H1 (cell line): ENCODE results near the gene HIP1. TPM values are rescaled to one million over a fixed set of nuclear protein-coding genes. Genes with fewer than 3 reads are reported as not detected.
A peak's percentile ranks its signal among the peaks of the same experiment; 100 is the strongest.

Source experiments
- CTCF ChIA-PET: fragments of 300-600 bp; sonication (Branson Sonifier 250); formaldehyde crosslinking; loops from one replicate; lab custom pipeline; 2021; ENCODE audit not compliant: partially characterized antibody; lab: Charles Lee
- POLR2A ChIA-PET: fragments of 300-600 bp; sonication (Branson Sonifier 250); formaldehyde crosslinking; loops from one replicate; lab custom pipeline; 2021; ENCODE audit warnings: inconsistent platforms; ENCODE audit not compliant: partially characterized antibody; lab: Charles Lee
- DNase-seq, 2 experiments: peaks; one replicate each; pipeline versions ENCODE4 v3.0.0 to v3.0.0-alpha.2; 2010 to 2022; ENCODE audit warnings: low spot score in 2 of 2, low read depth in 1 of 2, mixed read lengths in 1 of 2
- FAIRE-seq: peaks from 2 replicates; lab custom pipeline; 2011; peaks lifted over from hg19 to GRCh38; lab: Jason Lieb, UNC
- H2AFZ ChIP-seq: 2 replicates; pipeline ENCODE4 v1.8.1; 2012; ENCODE audit warnings: low read length, inconsistent platforms
- H2AK5ac ChIP-seq: 2 replicates; pipeline ENCODE4 v1.6.1; 2013; ENCODE audit warnings: low read depth, low read length
- H2BK120ac ChIP-seq: replicated peaks from 2 replicates; pipeline ENCODE3; 2013; ENCODE audit warnings: low read depth, low read length, inconsistent platforms
- H2BK12ac ChIP-seq: 2 replicates; pipeline ENCODE4 v1.6.1; 2013; ENCODE audit warnings: low read depth, low read length
- H2BK15ac ChIP-seq: 2 replicates; pipeline ENCODE4 v1.6.1; 2013; ENCODE audit warnings: low read length
- H2BK20ac ChIP-seq: 2 replicates; pipeline ENCODE4 v1.6.1; 2013; ENCODE audit warnings: low read length
- H2BK5ac ChIP-seq: 2 replicates; pipeline ENCODE4 v1.6.1; 2013; ENCODE audit warnings: low read depth, low read length
- H3K14ac ChIP-seq: 2 replicates; pipeline ENCODE4 v1.6.1; 2013; ENCODE audit warnings: inconsistent platforms; ENCODE audit not compliant: insufficient read length
- H3K18ac ChIP-seq: 2 replicates; pipeline ENCODE4 v1.6.1; 2013; ENCODE audit warnings: low read length; ENCODE audit errors: extremely low read depth
- H3K23ac ChIP-seq: 2 replicates; pipeline ENCODE4 v1.6.1; 2013; ENCODE audit warnings: inconsistent platforms; ENCODE audit not compliant: insufficient read length
- H3K23me2 ChIP-seq: 2 replicates; pipeline ENCODE4 v1.6.1; 2013; ENCODE audit warnings: low read depth, low read length
- H3K27ac ChIP-seq: 2 replicates; pipeline ENCODE4 v1.6.1; 2011; ENCODE audit warnings: low read depth, low read length, inconsistent platforms
- H3K27me3 ChIP-seq, 4 experiments: replicated peaks in 1 of 4; 1 replicate in 1 of 4; 2 replicates in 3 of 4; pipeline versions ENCODE4 v1.6.1 to v1.8.1; 2011 to 2013; ENCODE audit warnings: low read length in 3 of 4, mild to moderate bottlenecking in 3 of 4, inconsistent platforms in 2 of 4, mixed read lengths in 2 of 4, moderate library complexity in 1 of 4; ENCODE audit not compliant: control insufficient read depth in 3 of 4, insufficient read depth in 3 of 4; ENCODE audit errors: extremely low read depth in 1 of 4
- H3K36me3 ChIP-seq, 4 experiments: 2 replicates each; pipeline versions ENCODE4 v1.6.1 to v1.8.1; 2011 to 2013; ENCODE audit warnings: mild to moderate bottlenecking in 4 of 4, low read length in 3 of 4, moderate library complexity in 2 of 4, control low read depth in 1 of 4, inconsistent platforms in 1 of 4; ENCODE audit not compliant: insufficient read depth in 4 of 4, control insufficient read depth in 2 of 4
- H3K4ac ChIP-seq: replicated peaks from 2 replicates; pipeline ENCODE3; 2013; ENCODE audit warnings: low read length, low read depth, mixed read lengths, inconsistent platforms; ENCODE audit not compliant: insufficient read length
- H3K4me1 ChIP-seq, 4 experiments: replicated peaks in 1 of 4; 1 replicate in 1 of 4; 2 replicates in 3 of 4; pipeline versions ENCODE4 v1.6.1 to v1.8.1; 2011 to 2013; ENCODE audit warnings: low read length in 3 of 4, inconsistent platforms in 2 of 4, mixed read lengths in 1 of 4; ENCODE audit not compliant: insufficient read depth in 4 of 4, control insufficient read depth in 3 of 4
- H3K4me2 ChIP-seq, 2 experiments: 2 replicates each; pipeline versions ENCODE4 v1.6.1 to v1.8.1; 2011 to 2013; ENCODE audit warnings: low read depth in 2 of 2, low read length in 2 of 2, control low read depth in 1 of 2, inconsistent platforms in 1 of 2, mild to moderate bottlenecking in 1 of 2; ENCODE audit not compliant: insufficient read depth in 1 of 2
- H3K4me3 ChIP-seq, 4 experiments: fragments of 200-600, 300-600 bp in 1 of 4; sonication (generic), shearing (Covaris generic), sonication (Bioruptor Twin) in 1 of 4; 2 replicates each; pipeline versions ENCODE4 v1.5.1 to v1.8.1; 2011 to 2016; ENCODE audit warnings: low read length in 4 of 4, low read depth in 3 of 4, control low read depth in 2 of 4, inconsistent platforms in 2 of 4, mild to moderate bottlenecking in 2 of 4, mixed read lengths in 1 of 4, moderate library complexity in 1 of 4; ENCODE audit not compliant: insufficient read depth in 2 of 4; ENCODE audit errors: extremely low read depth in 1 of 4
- H3K56ac ChIP-seq: replicated peaks from 2 replicates; pipeline ENCODE3; 2013; ENCODE audit warnings: low read depth, mild to moderate bottlenecking, mixed read lengths, low read length, inconsistent platforms; ENCODE audit not compliant: insufficient read length
- H3K79me1 ChIP-seq: 2 replicates; pipeline ENCODE4 v1.6.1; 2013; ENCODE audit warnings: low read depth, low read length, control low read depth
- H3K79me2 ChIP-seq, 2 experiments: 2 replicates each; pipeline versions ENCODE4 v1.6.1 to v1.8.1; 2012 to 2013; ENCODE audit warnings: low read length in 2 of 2, mild to moderate bottlenecking in 2 of 2, inconsistent platforms in 1 of 2; ENCODE audit not compliant: insufficient read depth in 2 of 2, control insufficient read depth in 1 of 2
- H3K9ac ChIP-seq, 4 experiments: replicated peaks in 1 of 4; 1 replicate in 1 of 4; 2 replicates in 3 of 4; pipeline versions ENCODE4 v1.6.1 to v1.8.1; 2011 to 2013; ENCODE audit warnings: low read depth in 3 of 4, low read length in 3 of 4, control low read depth in 2 of 4, mild to moderate bottlenecking in 2 of 4, moderate library complexity in 2 of 4, inconsistent platforms in 1 of 4; ENCODE audit errors: extremely low read depth in 1 of 4
- H3K9me3 ChIP-seq, 2 experiments: 2 replicates each; pipeline versions ENCODE4 v1.6.1 to v1.8.1; 2012 to 2013; ENCODE audit warnings: mild to moderate bottlenecking in 2 of 2, moderate library complexity in 2 of 2, control low read depth in 1 of 2, inconsistent platforms in 1 of 2, low read depth in 1 of 2, low read length in 1 of 2, mixed read lengths in 1 of 2; ENCODE audit not compliant: insufficient read depth in 2 of 2
- H4K20me1 ChIP-seq, 2 experiments: replicated peaks in 1 of 2; 2 replicates each; pipeline versions ENCODE3 to v1.8.1; 2011 to 2013; ENCODE audit warnings: inconsistent platforms in 2 of 2, low read length in 2 of 2, mild to moderate bottlenecking in 1 of 2; ENCODE audit not compliant: insufficient read depth in 2 of 2, control insufficient read depth in 1 of 2
- H4K5ac ChIP-seq: 2 replicates; pipeline ENCODE4 v1.6.1; 2013; ENCODE audit warnings: low read length, low read depth, mixed read lengths, inconsistent platforms; ENCODE audit not compliant: insufficient read length
- H4K8ac ChIP-seq: 2 replicates; pipeline ENCODE4 v1.8.0; 2013; ENCODE audit warnings: mild to moderate bottlenecking, moderate library complexity, low read length, inconsistent platforms; ENCODE audit not compliant: insufficient read depth; ENCODE audit errors: extremely low read depth
- H4K91ac ChIP-seq: replicated peaks from 2 replicates; pipeline ENCODE3; 2013; ENCODE audit warnings: low read length, mixed read lengths, inconsistent platforms; ENCODE audit not compliant: insufficient read length
- CBX8 ChIP-seq: fragments of 300-800, 300-1000 bp; sonication (generic); IDR thresholded peaks from 2 replicates; pipeline ENCODE4 v1.7.1; 2016; ENCODE audit warnings: low read depth, low read length, borderline replicate concordance
- CTBP2 ChIP-seq: IDR thresholded peaks from 2 replicates; pipeline ENCODE4 v1.7.0; 2011; ENCODE audit warnings: borderline replicate concordance, mild to moderate bottlenecking, moderate library complexity, mixed read lengths, low read length; ENCODE audit not compliant: insufficient read depth, insufficient read length
- KDM5A ChIP-seq: fragments of 200-600 bp; IDR thresholded peaks from 2 replicates; pipeline ENCODE4 v1.7.1; 2012; ENCODE audit warnings: mild to moderate bottlenecking, low read length, inconsistent platforms, mixed read lengths
- RFX5 ChIP-seq: IDR thresholded peaks from 2 replicates; pipeline ENCODE4 v1.6.1; 2011; ENCODE audit warnings: low read depth, low read length, improper control_type of control experiment, borderline replicate concordance
- SAP30 ChIP-seq: fragments of 300-600 bp; sonication (generic); IDR thresholded peaks from 2 replicates; pipeline ENCODE4 v1.7.1; 2012; ENCODE audit warnings: low read length, moderate library complexity, mild to moderate bottlenecking, inconsistent platforms; ENCODE audit not compliant: insufficient read depth, insufficient replicate concordance
- SP2 ChIP-seq: IDR thresholded peaks from 2 replicates; pipeline ENCODE4 v1.6.1; 2012; ENCODE audit warnings: mild to moderate bottlenecking, low read length, inconsistent platforms
- SUZ12 ChIP-seq: fragments of 200-600 bp; sonication (generic); IDR thresholded peaks from 2 replicates; pipeline ENCODE4 v1.6.1; 2012; ENCODE audit warnings: mild to moderate bottlenecking, inconsistent platforms, low read length, moderate library complexity, mixed read lengths
- TAF1 ChIP-seq: IDR thresholded peaks from 2 replicates; pipeline ENCODE4 v1.6.1; 2011; ENCODE audit warnings: mild to moderate bottlenecking, low read depth, low read length
- TCF12 ChIP-seq: IDR thresholded peaks from 2 replicates; pipeline ENCODE4 v1.6.1; 2011; ENCODE audit warnings: low read depth, mild to moderate bottlenecking, low read length
- ZNF274 ChIP-seq: IDR thresholded peaks from 2 replicates; pipeline ENCODE4 v1.7.0; 2012; ENCODE audit warnings: low read length, borderline replicate concordance; ENCODE audit errors: extremely low read depth
- WGBS, 2 experiments: shearing (Covaris generic) in 1 of 2; methylation state at CpG; one replicate each; pipeline versions ENCODE4 v1.1.6 to v1.1.7; 2013 to 2015; ENCODE audit warnings: low lambda C conversion rate in 2 of 2, mixed read lengths in 2 of 2, inconsistent platforms in 1 of 2, low coverage in 1 of 2, missing lambda C conversion rate in 1 of 2; ENCODE audit not compliant: insufficient replicate concordance in 2 of 2, insufficient coverage in 1 of 2, insufficient read length in 1 of 2; ENCODE audit errors: extremely low coverage in 1 of 2, missing lambda C conversion rate in 1 of 2; 5-methylcytosine and 5-hydroxymethylcytosine counted together
- polyA plus RNA-seq, 7 experiments: library from polyadenylated mRNA; depleted of rRNA in 3 of 7; stranded (reverse) in 5 of 7; unstranded in 2 of 7; fragments of >200 nt in 5 of 7; fragments of 200-250 nt in 2 of 7; gene quantifications; 1 replicate in 5 of 7; 2 replicates in 1 of 7; 4 replicates in 1 of 7; pipeline versions ENCODE4 v1.2.1 to v1.2.3, GENCODE V29; 2011 to 2013; ENCODE audit warnings: missing spikeins in 2 of 7, mixed read lengths in 2 of 7
- total RNA-seq: library from RNA; stranded (reverse); fragmentation: NEBNext Ultra II Directional; extraction: Animal tissue kit (Norgen Biotek cat#: 25700); gene quantifications from 2 replicates; pipeline ENCODE4 v1.2.1, GENCODE V29; 2021
- TF ChIP-seq, protein P1 (sequence below): IDR thresholded peaks from 2 replicates; pipeline ENCODE4 v1.6.1; 2012; ENCODE audit warnings: inconsistent platforms
- TF ChIP-seq, protein P2 (sequence below): IDR thresholded peaks from 2 replicates; pipeline ENCODE4 v1.6.1; 2012; ENCODE audit warnings: inconsistent platforms

The HIP1 gene
- total and polyA plus RNA-seq, 2 of the 8 experiments (the other 6 are each of a cell fraction or from before 2014, with no cell fraction given): 51.8 to 108 TPM

DNA sequence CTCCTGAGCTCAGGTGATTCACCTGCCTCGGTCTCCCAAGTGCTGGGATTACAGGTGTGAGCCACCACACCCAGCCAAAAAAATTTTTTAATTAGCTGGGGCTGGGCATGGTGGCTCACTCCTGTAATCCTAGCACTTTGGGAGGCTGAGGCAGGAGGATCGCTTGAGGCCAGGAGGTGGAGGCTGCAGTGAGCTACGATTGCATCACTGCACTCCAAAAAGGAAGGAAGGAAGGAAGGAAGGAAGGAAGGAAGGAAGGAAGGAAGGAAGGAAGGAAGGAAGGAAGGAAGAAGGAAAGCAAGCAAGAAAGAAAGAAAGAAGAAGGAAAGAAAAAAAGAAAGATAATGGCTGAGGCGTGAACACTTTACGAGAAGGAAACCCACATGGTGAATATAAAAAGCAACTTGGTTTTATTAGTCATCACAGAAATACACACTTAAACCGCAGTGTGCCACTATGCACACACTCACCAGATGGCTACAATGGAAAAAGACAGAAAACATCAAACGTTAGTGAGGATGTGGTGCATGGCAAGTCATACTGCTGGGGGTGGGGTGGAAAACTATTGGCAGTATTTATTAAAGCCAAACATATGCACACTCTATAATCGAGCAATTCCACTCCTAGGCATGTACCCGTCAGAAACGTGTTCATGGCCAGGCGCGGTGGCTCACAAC is 37.7 kb upstream of the HIP1 start:
- Histone ChIP-seq H2AFZ (no peak overlapping the region), H2BK15ac (no peak overlapping the region), H3K23me2 (no peaks in the 10 kb centered on the region; the same call in 1 of the 2 replicates), H2BK12ac (no peak overlapping the region), H3K36me3 (peaks cover 0 to 2% (median 0%) of the 10 kb centered on the region in 4 experiments; a peak in 1 of 8 replicates), H3K9ac (no peak overlapping the region), H3K14ac (no peak overlapping the region), H3K27me3 (no peaks in the 10 kb centered on the region), H3K27ac (no peak overlapping the region), H2AK5ac (no peak overlapping the region), H3K56ac (no peak overlapping the region), H3K79me2 (no peaks in the 10 kb centered on the region), H2BK20ac (no peak overlapping the region), H3K79me1 (no peaks in the 10 kb centered on the region), H3K4ac (no peak overlapping the region), H3K9me3 (no peaks in the 10 kb centered on the region; a peak in 1 of 4 replicates), H4K20me1 (no peaks in the 10 kb centered on the region), H3K18ac (no peak overlapping the region), H2BK5ac (no peak overlapping the region), H4K8ac (no peak overlapping the region; the same call in 1 of the 2 replicates), H3K4me2 (no peak overlapping the region), H4K5ac (no peak overlapping the region), H3K4me3 (no peak overlapping the region), H3K4me1 (peaks cover 1 to 11% (median 5%) of the 10 kb centered on the region in 4 experiments; a peak in 6 of 7 replicates), H4K91ac (peak overlapping the region; percentile 11), H2BK120ac (no peak overlapping the region), H3K23ac (no peak overlapping the region)
- FAIRE-seq (no peak), DNase-seq (no peak)
- WGBS, 2 experiments: 86% methylated on average over 12 of the region's 12 CpGs; no CpG with 5 or more reads in 1 of the 2 experiments
- CTCF ChIA-PET: interaction anchor here (0.9 to 2.5 kb wide), 2 partner anchors 15 to 19 kb away, joined by 3 to 7 read pairs; no protein-coding TSS in a partner anchor
- POLR2A ChIA-PET: interaction anchor here (0.5 kb wide), 1 partner anchor 30 kb away, joined by 3 read pairs; no protein-coding TSS in a partner anchor
- no peak for TF ChIP-seq SUZ12
- no peak for TF ChIP-seq SP2
- no peak for TF ChIP-seq CTBP2
- TF ChIP-seq, protein P1, sequence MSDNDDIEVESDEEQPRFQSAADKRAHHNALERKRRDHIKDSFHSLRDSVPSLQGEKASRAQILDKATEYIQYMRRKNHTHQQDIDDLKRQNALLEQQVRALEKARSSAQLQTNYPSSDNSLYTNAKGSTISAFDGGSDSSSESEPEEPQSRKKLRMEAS: no peak
- TF ChIP-seq TAF1: no peak
- TF ChIP-seq KDM5A: no peak
- TF ChIP-seq, protein P2, sequence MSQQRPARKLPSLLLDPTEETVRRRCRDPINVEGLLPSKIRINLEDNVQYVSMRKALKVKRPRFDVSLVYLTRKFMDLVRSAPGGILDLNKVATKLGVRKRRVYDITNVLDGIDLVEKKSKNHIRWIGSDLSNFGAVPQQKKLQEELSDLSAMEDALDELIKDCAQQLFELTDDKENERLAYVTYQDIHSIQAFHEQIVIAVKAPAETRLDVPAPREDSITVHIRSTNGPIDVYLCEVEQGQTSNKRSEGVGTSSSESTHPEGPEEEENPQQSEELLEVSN: no peak
- no peak for TF ChIP-seq SAP30
- TF ChIP-seq TCF12: no peak
- no peak for TF ChIP-seq CBX8
- no peak for TF ChIP-seq ZNF274
- TF ChIP-seq RFX5: no peak
